ENCODE data around the gene SDS.

DNA sequence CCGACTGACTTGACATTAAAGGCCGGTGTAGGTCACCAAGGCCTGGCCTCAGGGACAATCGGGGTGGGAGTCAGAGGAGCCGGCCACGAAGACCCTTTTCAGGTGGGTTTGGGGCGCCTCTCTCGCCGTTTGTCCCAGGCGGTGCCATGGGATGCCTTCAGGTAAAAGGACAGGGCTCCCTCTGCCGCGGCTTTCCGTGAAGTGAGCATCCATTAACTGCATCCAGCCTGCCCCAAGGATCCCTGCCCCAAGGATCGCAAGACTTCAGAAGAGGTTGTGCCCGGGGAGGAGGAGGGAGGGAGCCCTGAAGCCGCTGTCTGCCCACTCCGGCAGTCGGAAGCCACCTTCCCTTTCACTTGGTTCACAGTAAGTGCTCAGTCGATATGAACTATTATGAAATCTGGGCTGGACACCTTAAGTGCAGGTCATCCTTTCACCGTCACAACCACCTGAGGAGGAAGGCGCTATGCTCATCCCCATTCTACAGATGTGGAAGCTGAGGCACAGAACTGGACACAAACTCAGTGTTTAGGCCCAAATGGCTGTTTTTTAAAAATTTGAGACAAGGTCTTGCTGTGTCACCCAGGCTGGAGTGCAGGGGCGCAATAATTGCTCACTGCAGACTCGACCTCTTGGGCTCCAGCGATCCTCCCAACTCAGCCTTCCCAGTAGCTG is 964 bp downstream of the SDS start:
- TF ChIP-seq, protein P1, sequence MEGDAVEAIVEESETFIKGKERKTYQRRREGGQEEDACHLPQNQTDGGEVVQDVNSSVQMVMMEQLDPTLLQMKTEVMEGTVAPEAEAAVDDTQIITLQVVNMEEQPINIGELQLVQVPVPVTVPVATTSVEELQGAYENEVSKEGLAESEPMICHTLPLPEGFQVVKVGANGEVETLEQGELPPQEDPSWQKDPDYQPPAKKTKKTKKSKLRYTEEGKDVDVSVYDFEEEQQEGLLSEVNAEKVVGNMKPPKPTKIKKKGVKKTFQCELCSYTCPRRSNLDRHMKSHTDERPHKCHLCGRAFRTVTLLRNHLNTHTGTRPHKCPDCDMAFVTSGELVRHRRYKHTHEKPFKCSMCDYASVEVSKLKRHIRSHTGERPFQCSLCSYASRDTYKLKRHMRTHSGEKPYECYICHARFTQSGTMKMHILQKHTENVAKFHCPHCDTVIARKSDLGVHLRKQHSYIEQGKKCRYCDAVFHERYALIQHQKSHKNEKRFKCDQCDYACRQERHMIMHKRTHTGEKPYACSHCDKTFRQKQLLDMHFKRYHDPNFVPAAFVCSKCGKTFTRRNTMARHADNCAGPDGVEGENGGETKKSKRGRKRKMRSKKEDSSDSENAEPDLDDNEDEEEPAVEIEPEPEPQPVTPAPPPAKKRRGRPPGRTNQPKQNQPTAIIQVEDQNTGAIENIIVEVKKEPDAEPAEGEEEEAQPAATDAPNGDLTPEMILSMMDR (IDR thresholded peaks at IDR 0.05) = no peak
- TF ChIP-seq EP300 (IDR thresholded peaks at IDR 0.05) (no peak), POLR2A (IDR thresholded peaks at IDR 0.05) (no peak)

Data from sigmoid colon (tissue), 4 donors.